K562 (cell line): ENCODE results near the gene ZDHHC5. TPM values are rescaled to one million over a fixed set of nuclear protein-coding genes. Genes with fewer than 3 reads are reported as not detected.
A peak's percentile ranks its signal among the peaks of the same experiment; 100 is the strongest.

ENCODE experiments used
- ATAC-seq: fragments of 200-7000 bp; cut with Tn5 transposase; 3 replicates; pipeline ENCODE4 v1.9.1; 2020; ENCODE audit warnings: moderate library complexity
- BruUV-seq: library from RNA; stranded (reverse); fragments of 400-500 nt; replicated peaks from 2 replicates; lab custom pipeline; 2021; lab: Mats Ljungman, UMichigan
- CTCF ChIA-PET: fragments of 300-600 bp; formaldehyde crosslinking; extraction: SDS; loops from one replicate; lab custom pipeline; 2021; ENCODE audit warnings: low intra/inter-chr PET ratio; lab: Yijun Ruan, JAX
- POLR2A ChIA-PET: fragments of 300-600, 350-650 bp; sonication (Branson Sonifier 250); formaldehyde crosslinking; extraction: SDS; loops from one replicate; lab custom pipeline; 2021; ENCODE audit warnings: antibody characterized with exemption, inconsistent platforms; lab: Yijun Ruan, JAX
- DNase-seq, 4 experiments: peaks; one replicate each; pipeline versions ENCODE4 v3.0.0 to v3.0.0-alpha.2; 2011 to 2018; ENCODE audit warnings: low spot score in 3 of 4, mixed read lengths in 3 of 4; ENCODE audit errors: extremely low read depth in 1 of 4
- FAIRE-seq: peaks from 2 replicates; lab custom pipeline; 2011; peaks lifted over from hg19 to GRCh38; lab: Jason Lieb, UNC
- H2AFZ ChIP-seq: 2 replicates; pipeline ENCODE4 v1.6.0; 2011; ENCODE audit warnings: low read depth, low read length, control low read depth, inconsistent platforms
- H3K27ac ChIP-seq: fragments of 200-600 bp; 3 replicates; pipeline ENCODE4 v1.8.0; 2011; ENCODE audit warnings: low read depth, mild to moderate bottlenecking, control low read depth, inconsistent platforms, low read length, moderate library complexity, mixed read lengths; ENCODE audit errors: extremely low read depth
- H3K27me3 ChIP-seq, 2 experiments: fragments of 300-600 bp in 1 of 2; 2 replicates in 1 of 2; 3 replicates in 1 of 2; pipeline versions ENCODE4 v1.6.0 to v1.8.0; 2011; ENCODE audit warnings: inconsistent platforms in 2 of 2, low read length in 2 of 2, mild to moderate bottlenecking in 1 of 2, mixed read lengths in 1 of 2, moderate library complexity in 1 of 2; ENCODE audit not compliant: control insufficient read depth in 2 of 2, insufficient read depth in 2 of 2
- H3K36me3 ChIP-seq: fragments of 300-600 bp; 3 replicates; pipeline ENCODE4 v1.8.0; 2011; ENCODE audit warnings: mild to moderate bottlenecking, low read length, inconsistent platforms; ENCODE audit not compliant: control insufficient read depth, insufficient read depth
- H3K4me1 ChIP-seq, 2 experiments: fragments of 200-600 bp in 1 of 2; replicated peaks in 1 of 2; 2 replicates in 1 of 2; 3 replicates in 1 of 2; pipeline versions ENCODE4 v1.5.1 to v1.8.0; 2011; ENCODE audit warnings: inconsistent platforms in 2 of 2, low read length in 2 of 2, mild to moderate bottlenecking in 1 of 2, mixed read lengths in 1 of 2, moderate library complexity in 1 of 2; ENCODE audit not compliant: control insufficient read depth in 2 of 2, insufficient read depth in 2 of 2
- H3K4me2 ChIP-seq: 2 replicates; pipeline ENCODE4 v1.6.1; 2011; ENCODE audit warnings: low read length, control low read depth, inconsistent platforms, mixed read lengths; ENCODE audit not compliant: insufficient read depth
- H3K4me3 ChIP-seq: fragments of 200-600 bp; sonication (generic), shearing (Covaris generic); 2 replicates; pipeline ENCODE4 v1.5.1; 2016; ENCODE audit warnings: control low read depth, inconsistent platforms
- H3K79me2 ChIP-seq: fragments of 200-600 bp; 3 replicates; pipeline ENCODE4 v1.8.0; 2011; ENCODE audit warnings: low read length, inconsistent platforms; ENCODE audit not compliant: control insufficient read depth, insufficient read depth
- H3K9ac ChIP-seq, 2 experiments: 2 replicates each; pipeline versions ENCODE4 v1.6.0 to v1.6.1; 2011; ENCODE audit warnings: low read depth in 2 of 2, low read length in 2 of 2, control low read depth in 1 of 2, inconsistent platforms in 1 of 2, mild to moderate bottlenecking in 1 of 2, mixed read lengths in 1 of 2; ENCODE audit not compliant: insufficient read depth in 1 of 2
- H3K9me1 ChIP-seq: one replicate; pipeline ENCODE4 v1.6.0; 2011; ENCODE audit warnings: inconsistent platforms, mild to moderate bottlenecking, low read length, moderate library complexity; ENCODE audit not compliant: control insufficient read depth, insufficient read depth
- H3K9me3 ChIP-seq: replicated peaks from 2 replicates; pipeline ENCODE4 v1.5.1; 2011; ENCODE audit warnings: low read depth, low read length, inconsistent platforms; ENCODE audit not compliant: control insufficient read depth, insufficient read depth
- H4K20me1 ChIP-seq: replicated peaks from 2 replicates; pipeline ENCODE4 v1.6.1; 2011; ENCODE audit warnings: low read length, inconsistent platforms, mixed read lengths; ENCODE audit not compliant: control insufficient read depth, insufficient read depth
- CBX3 ChIP-seq, 2 experiments: IDR thresholded peaks; 1 replicate in 1 of 2; 2 replicates in 1 of 2; pipeline ENCODE4 v1.6.1; 2012; ENCODE audit warnings: inconsistent platforms in 2 of 2, low read length in 2 of 2, borderline replicate concordance in 1 of 2, control low read depth in 1 of 2
- DMBX1 ChIP-seq: fragments of 250-450 bp; sonication (Bioruptor Pico); IDR thresholded peaks from 2 replicates; pipeline ENCODE4 v1.8.0; 2022; ENCODE audit warnings: inconsistent platforms, mild to moderate bottlenecking, moderate library complexity, borderline replicate concordance
- ERF ChIP-seq: fragments of 450-650 bp; formaldehyde crosslinking; IDR thresholded peaks from 2 replicates; pipeline ENCODE4 v1.4.0; 2020; ENCODE audit warnings: mild to moderate bottlenecking, mixed read lengths
- FOXA3 ChIP-seq, 2 experiments: fragments of 450-650 bp in 1 of 2; sonication (generic) in 1 of 2; formaldehyde crosslinking; IDR thresholded peaks in 1 of 2; conservative IDR thresholded peaks in 1 of 2; 2 replicates each; pipeline versions ENCODE4 v1.4.0 to v1.8.0; 2020 to 2022; ENCODE audit warnings: mild to moderate bottlenecking in 2 of 2, missing genetic modification reagents in 1 of 2
- HSF4 ChIP-seq: fragments of 250-450 bp; sonication (Bioruptor Pico); IDR thresholded peaks from 2 replicates; pipeline ENCODE4 v2.1.2; 2022; ENCODE audit warnings: mild to moderate bottlenecking, moderate library complexity, borderline replicate concordance
- LARP7 ChIP-seq: fragments of 450-650 bp; IDR thresholded peaks from 2 replicates; pipeline ENCODE4 v1.6.1; 2016
- MTA1 ChIP-seq: fragments of 450-650 bp; IDR thresholded peaks from 2 replicates; pipeline ENCODE4 v1.6.1; 2017; ENCODE audit warnings: borderline replicate concordance
- POLR2AphosphoS5 ChIP-seq: IDR thresholded peaks from 2 replicates; pipeline ENCODE4 v1.6.1; 2011; ENCODE audit warnings: mild to moderate bottlenecking, low read depth, low read length, moderate library complexity; ENCODE audit not compliant: control insufficient read depth, insufficient read depth
- SMARCE1 ChIP-seq: fragments of 450-650 bp; IDR thresholded peaks from 2 replicates; pipeline ENCODE4 v1.7.1; 2016; ENCODE audit warnings: mild to moderate bottlenecking
- SRSF9 ChIP-seq: fragments of 200-400 bp; formaldehyde crosslinking; IDR thresholded peaks from 2 replicates; pipeline ENCODE4 v1.6.1; 2017; ENCODE audit warnings: low read depth, low read length, borderline replicate concordance
- TCF3 ChIP-seq: sonication (generic); formaldehyde crosslinking; IDR thresholded peaks from 2 replicates; pipeline ENCODE4 v1.4.0; 2020; ENCODE audit warnings: mild to moderate bottlenecking, missing genetic modification reagents
- ZNF212 ChIP-seq: fragments of 450-650 bp; formaldehyde crosslinking; IDR thresholded peaks from 2 replicates; pipeline ENCODE4 v1.4.0; 2020; ENCODE audit warnings: mild to moderate bottlenecking
- ZNF24 ChIP-seq: fragments of 450-650 bp; IDR thresholded peaks from 2 replicates; pipeline ENCODE4 v1.6.1; 2016
- ZNF436 ChIP-seq: fragments of 250-450, 450-650 bp; sonication (Bioruptor Pico); formaldehyde crosslinking; IDR thresholded peaks from 2 replicates; pipeline ENCODE4 v1.7.0; 2020; ENCODE audit warnings: mild to moderate bottlenecking
- ZNF551 ChIP-seq: fragments of 250-450 bp; sonication (Bioruptor Pico); IDR thresholded peaks from 2 replicates; pipeline ENCODE4 v1.5.0; 2021; ENCODE audit warnings: mild to moderate bottlenecking, moderate library complexity
- ZNF699 ChIP-seq: fragments of 250-450 bp; sonication (Bioruptor Pico); IDR thresholded peaks from 2 replicates; pipeline ENCODE4 v1.8.0; 2021; ENCODE audit warnings: mild to moderate bottlenecking, moderate library complexity; ENCODE audit not compliant: insufficient replicate concordance
- ZNF77 ChIP-seq: fragments of 250-450 bp; sonication (Bioruptor Pico); IDR thresholded peaks from 2 replicates; pipeline ENCODE4 v1.5.0; 2020
- ZZZ3 ChIP-seq: fragments of 450-650 bp; IDR thresholded peaks from 2 replicates; pipeline ENCODE4 v1.6.1; 2016; ENCODE audit warnings: antibody characterized with exemption, mild to moderate bottlenecking, moderate library complexity
- WGBS: fragments of 100-300 bp; shearing (Covaris generic); methylation state at CpG from one replicate; pipeline ENCODE4 v1.1.6; 2016; ENCODE audit warnings: low coverage, mixed read lengths; ENCODE audit not compliant: insufficient coverage; ENCODE audit errors: missing lambda C conversion rate; 5-methylcytosine and 5-hydroxymethylcytosine counted together
- in situ Hi-C: fragments of 300-500 bp; cut with MboI; formaldehyde crosslinking; loops from 4 replicates; pipeline ENCODE4 v1.15.0; 2018; ENCODE audit warnings: inconsistent platforms, mixed read lengths
- intact Hi-C: fragments of 100-400 bp; cut with micrococcal nuclease; formaldehyde crosslinking; loops from 2 replicates; pipeline ENCODE4 v1.14.2; 2022
- polyA plus RNA-seq, 8 experiments: library from polyadenylated mRNA; depleted of rRNA in 4 of 8; stranded (reverse) in 5 of 8; unstranded in 3 of 8; fragments of >200 nt; fragmentation: Nextera tagmentation in 2 of 8; fragmentation: Illumina TruSeq in 1 of 8; extraction: Ambion mirVana in 2 of 8; extraction: Trizol in 1 of 8; gene quantifications; 2 replicates each; pipeline versions ENCODE4 v1.2.1 to v1.2.3, GENCODE V29; 2011 to 2014; ENCODE audit warnings: inconsistent platforms in 1 of 8, missing spikeins in 1 of 8
- total RNA-seq, 7 experiments: library from RNA; depleted of rRNA in 6 of 7; stranded (reverse); fragments of >200 nt in 6 of 7; fragmentation: Illumina TruSeq in 2 of 7; extraction: Trizol in 2 of 7; gene quantifications; 2 replicates each; pipeline versions ENCODE4 v1.2.1 to v1.2.3, GENCODE V29; 2011 to 2021; ENCODE audit warnings: low replicate concordance in 1 of 7
- TF ChIP-seq, protein P1 (sequence below), 2 experiments: IDR thresholded peaks in 1 of 2; conservative IDR thresholded peaks in 1 of 2; 2 replicates each; pipeline ENCODE4 v1.6.1; 2016; ENCODE audit warnings: low read depth in 2 of 2, mild to moderate bottlenecking in 1 of 2, missing compliant biosample characterization in 1 of 2, missing genetic modification characterization in 1 of 2, moderate library complexity in 1 of 2

ZDHHC5 gene
- total and polyA plus RNA-seq, 9 of the 15 experiments (the other 6 are each of a cell fraction or from before 2014, with no cell fraction given) = 3.8 to 64.2 (median 35.9) TPM

DNA sequence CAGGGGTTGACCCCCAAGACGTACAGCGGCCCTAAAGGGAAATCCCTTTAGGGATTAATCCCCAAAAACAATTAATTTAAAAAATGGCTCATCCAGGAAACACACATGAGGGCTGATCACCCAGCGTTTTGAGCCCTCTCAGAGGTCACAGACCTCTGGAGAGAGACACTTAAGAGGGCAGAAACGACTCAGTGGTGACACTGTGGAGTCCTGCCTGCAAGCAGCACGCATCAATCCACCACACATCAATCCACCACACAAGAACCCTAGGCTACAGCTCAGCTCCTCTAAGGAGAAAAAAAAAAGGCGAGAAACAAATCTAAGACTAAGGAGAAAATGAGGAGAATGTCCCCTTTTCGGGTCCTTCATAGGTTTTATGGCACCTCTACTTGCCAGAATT, 60.9 kb downstream of the ZDHHC5 start:
- peaks cover 0 to 4% of the 10 kb centered on the region in 2 experiments; a peak in 4 of 5 replicates for H3K4me1 ChIP-seq
- no peaks in the 10 kb centered on the region for H3K9me3 ChIP-seq
- H2AFZ ChIP-seq = no peak overlapping the region
- H3K4me3 ChIP-seq = no peak overlapping the region
- H3K4me2 ChIP-seq = no peak overlapping the region
- no peak for TF ChIP-seq TCF3
- TF ChIP-seq MTA1 = no peak
- TF ChIP-seq LARP7 = no peak
- no peak for TF ChIP-seq HSF4 (CRISPR knock-in tag)
- TF ChIP-seq, protein P1, sequence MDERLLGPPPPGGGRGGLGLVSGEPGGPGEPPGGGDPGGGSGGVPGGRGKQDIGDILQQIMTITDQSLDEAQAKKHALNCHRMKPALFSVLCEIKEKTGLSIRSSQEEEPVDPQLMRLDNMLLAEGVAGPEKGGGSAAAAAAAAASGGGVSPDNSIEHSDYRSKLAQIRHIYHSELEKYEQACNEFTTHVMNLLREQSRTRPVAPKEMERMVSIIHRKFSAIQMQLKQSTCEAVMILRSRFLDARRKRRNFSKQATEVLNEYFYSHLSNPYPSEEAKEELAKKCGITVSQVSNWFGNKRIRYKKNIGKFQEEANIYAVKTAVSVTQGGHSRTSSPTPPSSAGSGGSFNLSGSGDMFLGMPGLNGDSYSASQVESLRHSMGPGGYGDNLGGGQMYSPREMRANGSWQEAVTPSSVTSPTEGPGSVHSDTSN (CRISPR knock-in tag; IDR thresholded peaks at IDR 0.05; ENCODE audit: low read depth) = no peak
- TF ChIP-seq, protein P1 (tag; conservative IDR thresholded peaks at IDR 0.05; ENCODE audit: low read depth) = no peak
- no peak for TF ChIP-seq ZNF699
- TF ChIP-seq ZZZ3 = no peak
- no peak for TF ChIP-seq ZNF436 (CRISPR knock-in tag)
- no peak for TF ChIP-seq ZNF212 (CRISPR knock-in tag)
- no peak for TF ChIP-seq ZNF77 (CRISPR knock-in tag)
- TF ChIP-seq CBX3 (IDR thresholded peaks at IDR 0.05; ENCODE audit: borderline replicate concordance in 1 of 2, low read length in 2 of 2) = no peak
- TF ChIP-seq SRSF9 = no peak
- TF ChIP-seq POLR2AphosphoS5 = no peak
- TF ChIP-seq ZNF551 (CRISPR knock-in tag) = no peak
- no peak for TF ChIP-seq ERF
- no peak for TF ChIP-seq ZNF24
- TF ChIP-seq DMBX1 (CRISPR knock-in tag) = no peak
- no peak for TF ChIP-seq SMARCE1
- no peak for TF ChIP-seq FOXA3 (CRISPR knock-in tag; conservative IDR thresholded peaks at IDR 0.05 in 1 of 2, IDR thresholded peaks at IDR 0.05 in 1 of 2)
- peaks cover 60% of the 10 kb centered on the region; the same call in 2 of the 3 replicates for H3K36me3 ChIP-seq
- in situ Hi-C loops = no loop called here
- intact Hi-C loops = no loop called here
- peak overlapping the region in 1 of 2 experiments; percentile 6; a peak in 1 of 4 replicates for H3K9ac ChIP-seq
- 62% methylated on average over 7 of the region's 7 CpGs for WGBS
- CTCF ChIA-PET = no interaction called here
- ATAC-seq (peak; percentile 33; the same call in 2 of the 3 replicates), DNase-seq (no peak), FAIRE-seq (no peak)
- H3K27me3 ChIP-seq = no peaks in the 10 kb centered on the region
- H3K9me1 ChIP-seq = no peaks in the 10 kb centered on the region
- no TSS peak for BruUV-seq
- POLR2A ChIA-PET = interaction anchor here (0.7 to 8.4 kb wide), 4 partner anchors 8 to 104 kb away, joined by 3 to 53 read pairs (median 6); partner anchors contain the start of genes MED19, SELENOH and TMX2
- peaks cover 93% of the 10 kb centered on the region for H3K79me2 ChIP-seq
- H3K27ac ChIP-seq = peak overlapping the region; percentile 1; the same call in 1 of the 3 replicates
- no peaks in the 10 kb centered on the region for H4K20me1 ChIP-seq
